Coronary artery (tissue), 2 donors: ENCODE results near the gene G2E3.
A peak's percentile ranks its signal among the peaks of the same experiment; 100 is the strongest.

Experiments
- DNase-seq: peaks from one replicate; pipeline ENCODE4 v3.0.0-alpha.2; 2017; ENCODE audit warnings: low spot score
- H3K27ac ChIP-seq, 2 donors: fragments of 200-600 bp; sonication (generic); one replicate each; pipeline ENCODE4 v1.5.1; 2016 to 2019
- H3K4me3 ChIP-seq: fragments of 200-600 bp; sonication (generic); 2 replicates; pipeline ENCODE4 v1.5.1; 2016; ENCODE audit warnings: mild to moderate bottlenecking, moderate library complexity
- CTCF ChIP-seq: fragments of 200-600 bp; sonication (generic); IDR thresholded peaks from one replicate; pipeline ENCODE4 v1.5.1; 2019; ENCODE audit warnings: antibody characterized with exemption

The G2E3 gene

GRCh38 chr14:30558362-30558674, 640 bp upstream of the G2E3 start:
- no peak for TF ChIP-seq CTCF
- H3K27ac ChIP-seq, result peak overlapping the region; percentile 39 to 80
- peak overlapping the region; percentile 95 for H3K4me3 ChIP-seq

GRCh38 chr14:30559638-30560091, 707 bp downstream of the G2E3 start:
- peak overlapping the region; percentile 95 for H3K4me3 ChIP-seq
- H3K27ac ChIP-seq, result peak overlapping the region in 1 of 2 donors; percentile 39
- DNase-seq, result no peak
- TF ChIP-seq CTCF, result no peak

More at GRCh38 chr14:30558362-30558674, 640 bp upstream of the G2E3 start:
- DNase-seq, result no peak

GRCh38 chr14:30560581-30560980, 1.6 kb downstream of the G2E3 start:
- DNase-seq, result no peak
- TF ChIP-seq CTCF, result no peak
- Histone ChIP-seq H3K27ac (no peak overlapping the region), H3K4me3 (peak overlapping the region; percentile 95)

- Histone ChIP-seq H3K4me3 (no peak overlapping the region), H3K27ac (no peak overlapping the region)
- no peak for TF ChIP-seq CTCF
- DNase-seq, result no peak
These were observed 5.4 kb downstream of the G2E3 start for GRCh38 chr14:30564235-30564867.

GRCh38 chr14:30564868-30565248, 5.9 kb downstream of the G2E3 start:
- Histone ChIP-seq H3K27ac (no peak overlapping the region), H3K4me3 (no peak overlapping the region)
- TF ChIP-seq CTCF, result no peak
- DNase-seq, result no peak

- Histone ChIP-seq H3K27ac (no peak overlapping the region), H3K4me3 (no peak overlapping the region)
- DNase-seq, result no peak
- TF ChIP-seq CTCF, result no peak
These were observed 10.4 kb downstream of the G2E3 start for GRCh38 chr14:30569216-30569902.

GRCh38 chr14:30569903-30570226, 10.9 kb downstream of the G2E3 start:
- no peak overlapping the region for H3K4me3 ChIP-seq
- no peak for DNase-seq
- H3K27ac ChIP-seq, result no peak overlapping the region
- TF ChIP-seq CTCF, result no peak
